Endometrial microvascular endothelial cells (primary cell): ENCODE measurements around the gene IRF1. TPM values are rescaled to one million over a fixed set of nuclear protein-coding genes. Genes with fewer than 3 reads are reported as not detected.

Experiments
- in situ Hi-C: cut with HindIII; loops from 2 replicates; pipeline ENCODE4 v1.10.0; 2017; ENCODE audit warnings: low sequenced_read_pairs, low pct_unique_long_range_greater_than_20kb; ENCODE audit errors: inconsistent ontology term
- total RNA-seq: library from RNA; depleted of rRNA; stranded (reverse); fragments of >200 nt; gene quantifications from one replicate; pipeline ENCODE4 v1.2.3, GENCODE V29; 2015; ENCODE audit errors: inconsistent ontology term

The IRF1 gene
- total RNA-seq, 1 donor from 2014 or later = 44.6 TPM

- in situ Hi-C loops = no loop called here
Measured at GRCh38 chr5:132467287-132467984, 23.1 kb downstream of the IRF1 start.

DNA sequence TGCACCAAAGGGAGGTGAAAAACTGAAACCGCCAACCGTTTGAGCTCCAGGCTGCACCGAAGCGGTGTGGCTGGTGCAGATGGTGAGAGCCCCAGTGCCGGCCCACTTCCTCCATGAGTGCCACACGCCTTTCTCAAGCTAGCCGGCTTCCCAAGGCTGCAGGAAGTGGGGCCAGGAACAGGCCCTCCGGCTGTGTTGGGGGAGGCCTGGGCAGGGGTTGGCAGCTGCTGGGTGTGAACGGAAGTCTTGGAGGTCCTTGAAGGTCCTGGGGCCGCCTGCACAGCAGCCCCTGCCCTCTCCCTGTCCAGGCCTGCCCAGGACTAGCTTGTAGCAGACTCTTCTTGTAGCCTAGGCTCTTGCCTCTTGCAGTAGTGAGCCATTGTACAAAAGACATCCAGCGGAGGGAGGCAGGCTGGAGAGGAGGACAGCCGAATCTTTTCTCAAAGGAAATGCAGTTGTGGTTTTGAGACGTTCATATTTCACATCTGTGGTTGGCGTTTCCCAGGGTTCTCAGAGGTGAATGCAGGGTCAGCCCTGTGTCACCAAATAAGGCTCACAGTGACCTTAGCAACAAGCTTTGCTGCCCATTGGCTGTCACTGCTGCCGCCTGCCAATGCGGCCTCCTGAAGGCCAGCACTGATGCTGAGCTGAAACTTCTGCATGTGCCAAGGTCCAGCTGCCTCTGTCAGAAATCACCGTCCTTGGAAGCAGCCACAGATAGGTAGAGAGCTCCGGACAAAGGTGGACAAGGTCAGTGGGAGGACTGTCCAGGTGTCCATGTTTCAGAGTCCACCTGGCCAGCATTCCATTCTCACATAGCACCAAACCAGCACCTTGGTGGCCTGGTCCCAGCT, 23.9 kb downstream of the IRF1 start:
- in situ Hi-C loops = no loop called here

- in situ Hi-C loops = no loop called here
Measured at GRCh38 chr5:132465059-132465707, 25.4 kb downstream of the IRF1 start.

DNA sequence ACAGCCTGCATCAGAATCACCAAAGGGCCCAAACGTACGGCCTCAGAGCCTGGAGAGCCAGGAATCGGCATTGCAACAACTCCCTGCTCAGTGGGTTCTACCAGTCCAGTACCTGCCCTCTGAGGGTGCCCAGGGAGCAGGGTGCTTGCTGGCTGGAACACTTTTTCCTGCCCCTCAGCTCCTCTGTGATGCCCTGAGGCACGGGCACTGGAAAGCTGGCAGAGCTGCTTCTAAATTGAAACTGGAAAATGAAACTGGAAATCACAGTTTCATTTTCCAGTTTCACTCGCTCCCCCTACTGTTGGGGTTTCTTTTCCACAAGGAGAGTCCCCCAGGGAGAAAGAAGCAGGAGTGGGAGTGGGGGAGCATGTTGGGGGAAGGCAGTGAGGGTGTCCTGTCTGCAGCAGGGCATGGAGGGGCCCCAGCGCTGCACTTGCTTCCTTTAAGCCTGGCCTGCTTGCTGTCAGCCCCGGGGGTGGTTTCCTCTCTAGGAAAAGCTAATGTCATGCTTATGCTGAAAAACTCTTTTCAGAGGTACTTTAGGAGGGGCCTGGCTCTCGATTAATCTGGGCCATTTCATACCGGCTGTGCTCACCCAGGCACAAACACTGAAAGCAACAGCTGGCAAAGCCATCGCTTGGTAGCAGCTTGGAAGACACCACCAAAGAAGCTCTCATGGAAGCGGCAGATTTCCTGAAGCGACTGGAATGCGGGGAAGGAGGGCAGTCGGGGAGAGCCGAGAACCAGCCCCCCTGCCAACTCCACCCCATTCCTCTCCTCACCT, 26.2 kb downstream of the IRF1 start:
- in situ Hi-C loops = no loop called here

GRCh38 chr5:132463811-132464155, 26.8 kb downstream of the IRF1 start:
- in situ Hi-C loops = no loop called here

DNA sequence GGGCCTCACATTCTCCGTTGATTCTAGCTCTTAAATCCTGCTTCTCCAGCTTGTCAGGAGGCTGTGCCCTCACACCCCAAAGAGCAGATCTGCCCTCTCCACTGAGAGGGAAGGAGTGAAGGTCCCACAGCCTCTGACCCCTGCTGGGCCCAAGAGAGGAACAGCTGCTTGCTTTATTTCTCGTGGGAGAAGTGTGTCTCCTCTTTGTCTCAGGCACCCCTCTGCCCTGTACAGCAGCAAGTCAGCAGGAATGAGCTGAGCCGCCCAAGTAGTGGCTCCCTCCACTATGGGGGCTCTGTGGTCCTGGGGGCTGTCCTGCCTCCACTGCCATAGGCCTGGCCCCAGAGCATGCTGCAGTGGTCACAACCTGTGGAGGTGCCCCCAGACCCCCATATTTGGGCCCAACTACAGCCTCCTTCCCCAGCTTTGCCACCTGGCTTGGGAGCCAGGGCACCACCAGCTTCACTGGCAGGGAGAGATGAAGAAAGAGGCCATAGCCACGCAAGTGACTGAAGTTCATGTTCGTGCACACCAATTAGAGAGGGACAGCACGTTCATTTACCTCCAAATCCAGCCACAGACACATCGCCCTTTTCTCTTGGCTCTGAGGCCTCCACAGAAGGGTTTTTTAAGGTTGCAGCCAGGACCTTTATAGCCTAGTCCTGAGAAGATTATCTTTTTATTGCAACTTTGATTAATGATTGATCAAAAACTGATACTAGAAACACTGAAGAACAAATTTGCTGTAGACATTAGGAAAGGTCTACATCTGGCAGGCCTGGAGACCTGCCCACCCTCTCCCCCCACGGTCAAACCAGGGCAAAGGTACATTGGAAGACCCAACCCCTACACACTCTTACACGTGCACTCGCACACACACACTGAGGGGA, 27.5 kb downstream of the IRF1 start:
- in situ Hi-C loops = no loop called here

DNA sequence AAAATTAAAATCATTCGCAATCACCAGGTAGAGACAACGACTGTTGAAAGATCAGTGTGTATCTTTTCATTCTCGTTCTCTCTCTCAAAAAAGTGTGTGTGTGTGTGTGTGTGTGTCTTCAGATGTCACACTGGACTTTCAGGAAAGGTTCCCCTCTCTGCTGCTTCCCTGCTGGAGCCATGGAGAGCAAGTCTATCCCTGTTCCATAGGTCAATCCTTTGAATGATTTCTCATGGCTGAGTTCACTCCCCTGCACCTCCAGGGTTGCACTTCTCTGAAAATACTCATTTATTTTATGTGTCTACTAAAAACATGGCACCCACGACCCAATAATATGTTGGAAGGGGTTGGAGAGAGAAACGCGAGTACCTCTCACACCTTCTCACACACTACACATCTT, 28.2 kb downstream of the IRF1 start:
- in situ Hi-C loops = no loop called here

GRCh38 chr5:132461569-132462070, 29.0 kb downstream of the IRF1 start:
- in situ Hi-C loops = no loop called here

GRCh38 chr5:132460846-132461568, 29.6 kb downstream of the IRF1 start:
- in situ Hi-C loops = no loop called here

DNA sequence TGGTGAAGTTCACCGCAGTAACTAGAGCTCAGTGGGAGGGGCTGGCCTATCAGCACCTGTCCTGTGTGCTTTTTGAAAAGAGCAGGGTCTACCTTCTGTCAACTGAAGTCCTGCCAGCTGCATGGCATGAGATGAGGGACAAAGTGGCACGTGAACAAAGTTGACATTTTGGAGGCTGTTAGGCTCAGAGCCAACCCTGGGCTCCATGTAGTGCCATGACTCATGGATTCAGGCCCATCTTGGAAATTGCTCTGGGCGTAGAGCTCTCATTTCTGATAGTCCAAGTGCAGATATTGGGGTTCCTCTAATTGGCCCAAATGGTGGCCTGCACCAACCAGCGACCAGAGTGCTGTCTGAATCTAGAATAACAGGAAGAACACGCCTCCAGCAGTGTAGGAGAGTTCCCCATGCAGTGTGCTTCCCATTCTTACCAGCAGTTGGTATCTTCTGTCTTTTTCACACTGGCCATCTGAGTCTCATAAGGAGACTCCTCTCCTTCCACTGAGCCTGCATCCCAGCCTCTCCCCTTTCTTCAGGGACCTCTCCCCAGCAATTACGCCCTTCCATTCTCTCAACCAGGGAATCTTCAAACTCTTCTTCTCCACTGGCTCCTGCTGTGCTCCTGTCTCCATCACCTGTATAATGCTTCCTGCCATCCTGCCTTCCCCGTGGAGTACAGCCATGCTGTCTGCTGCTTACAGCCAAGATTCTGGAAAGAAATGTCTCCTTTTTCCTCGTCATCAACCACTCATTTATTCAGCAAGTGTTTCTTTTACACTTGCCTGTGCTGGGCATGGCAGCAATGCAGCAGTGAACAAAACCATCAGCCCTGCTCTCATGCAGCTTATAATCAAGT, 30.4 kb downstream of the IRF1 start:
- in situ Hi-C loops = no loop called here

DNA sequence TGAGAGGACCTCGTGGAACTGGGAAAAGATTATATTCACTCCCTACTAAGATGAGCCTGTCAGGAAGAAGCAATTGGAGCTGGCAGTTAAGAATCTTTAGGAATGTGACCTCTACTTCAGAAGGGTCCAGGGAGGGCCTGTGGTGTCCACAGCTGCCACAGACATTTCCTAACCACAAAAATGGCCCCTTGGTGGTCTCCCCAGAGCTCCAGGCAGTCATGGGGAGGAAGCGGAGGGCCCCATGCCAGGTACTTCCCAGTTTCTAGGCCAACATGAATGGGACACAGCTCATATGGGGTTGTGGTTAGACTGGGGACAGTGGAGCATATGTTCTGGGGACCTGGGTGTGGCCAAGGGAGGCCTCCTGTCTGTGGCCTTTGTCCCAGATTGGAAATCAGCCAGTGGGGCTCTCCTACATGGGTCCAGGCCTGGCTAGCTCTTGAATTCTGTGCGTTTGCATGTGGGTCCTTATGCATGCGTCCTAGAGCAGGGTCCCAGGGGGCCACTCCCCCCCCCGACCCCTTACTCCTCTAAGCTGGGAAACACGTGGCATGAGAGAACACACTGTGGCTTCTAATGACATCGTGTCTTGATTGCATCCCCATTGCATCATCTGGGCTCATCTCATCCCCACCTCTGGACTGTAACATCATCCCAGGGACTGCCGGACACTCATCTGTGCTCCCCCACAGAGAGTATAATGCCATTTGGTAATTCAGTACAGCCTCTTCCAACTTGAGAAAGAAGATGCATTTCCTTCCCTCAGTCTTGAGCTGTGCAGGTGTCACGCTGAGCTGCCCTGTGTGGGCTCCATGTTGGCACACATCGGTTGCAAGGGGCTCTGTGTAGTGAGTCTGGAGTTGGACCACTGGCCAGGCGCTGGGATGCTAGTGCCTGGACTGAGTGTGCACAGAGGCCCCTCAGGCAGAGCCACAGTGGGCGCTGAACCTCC, 31.3 kb downstream of the IRF1 start:
- in situ Hi-C loops = no loop called here

GRCh38 chr5:132458651-132459030, 31.9 kb downstream of the IRF1 start:
- in situ Hi-C loops = no loop called here

DNA sequence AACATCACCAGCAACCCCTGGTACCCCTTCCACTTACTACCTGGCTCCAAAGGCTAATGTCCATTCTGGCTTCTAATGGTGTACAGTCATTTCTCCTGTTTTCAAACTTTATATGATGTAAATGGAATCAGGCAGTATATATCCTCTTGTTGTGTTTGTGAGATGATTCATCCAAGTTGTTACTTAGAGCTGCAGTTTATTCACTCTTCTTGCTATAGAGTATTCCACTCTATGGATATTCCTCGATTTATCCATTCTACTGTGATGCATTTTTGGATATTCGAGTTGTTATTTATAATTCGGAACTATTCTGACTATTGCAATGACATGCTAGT, 32.4 kb downstream of the IRF1 start:
- in situ Hi-C loops = no loop called here

- in situ Hi-C loops = no loop called here
Measured at GRCh38 chr5:132457371-132458225, 33.0 kb downstream of the IRF1 start.

DNA sequence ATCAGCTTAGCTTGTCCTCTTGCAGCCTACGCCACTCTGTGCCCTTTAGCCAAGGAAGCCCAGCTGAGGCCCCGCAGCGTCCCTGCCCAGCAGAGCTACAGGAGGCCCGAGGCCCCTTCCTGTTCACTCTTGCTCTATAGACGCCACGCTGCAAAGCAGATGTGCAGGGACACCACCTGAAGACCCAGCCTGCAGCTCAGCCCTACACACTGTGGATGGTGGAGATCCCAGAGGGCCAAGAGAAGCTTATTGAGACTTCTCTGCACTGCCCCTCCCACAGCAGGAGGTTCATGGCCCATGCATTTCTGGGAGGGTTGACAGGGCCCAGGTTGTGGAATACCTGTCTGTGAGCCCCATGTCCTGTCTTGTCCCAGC, 33.6 kb downstream of the IRF1 start:
- in situ Hi-C loops = no loop called here
